CD4-positive, alpha-beta T cell treated with Interleukin-4 for 4 hours (primary cell): ENCODE results near the gene MYO18B.

Experiments
- DNase-seq: peaks from one replicate; pipeline ENCODE4 v3.0.0-alpha.2; 2020

MYO18B gene

DNA sequence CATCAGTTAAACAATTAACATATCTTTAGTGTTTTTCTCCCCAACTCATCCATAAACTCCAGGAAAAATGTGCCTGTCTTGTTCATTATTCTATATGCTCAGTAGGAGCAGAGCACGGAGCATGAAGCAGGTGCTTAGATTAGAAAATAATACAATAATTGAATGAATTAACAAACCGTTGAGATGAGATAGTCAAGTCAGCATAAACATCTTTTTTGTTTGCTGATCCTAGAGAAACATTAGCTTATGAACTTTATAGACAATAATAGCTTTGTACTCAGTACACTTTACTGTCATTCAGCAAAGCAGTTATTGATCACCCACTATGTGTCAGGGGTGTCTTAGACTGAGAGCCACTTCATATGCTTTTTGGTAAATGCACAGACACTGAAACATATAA is 322.1 kb downstream of the MYO18B start:
- no peak for DNase-seq

DNA sequence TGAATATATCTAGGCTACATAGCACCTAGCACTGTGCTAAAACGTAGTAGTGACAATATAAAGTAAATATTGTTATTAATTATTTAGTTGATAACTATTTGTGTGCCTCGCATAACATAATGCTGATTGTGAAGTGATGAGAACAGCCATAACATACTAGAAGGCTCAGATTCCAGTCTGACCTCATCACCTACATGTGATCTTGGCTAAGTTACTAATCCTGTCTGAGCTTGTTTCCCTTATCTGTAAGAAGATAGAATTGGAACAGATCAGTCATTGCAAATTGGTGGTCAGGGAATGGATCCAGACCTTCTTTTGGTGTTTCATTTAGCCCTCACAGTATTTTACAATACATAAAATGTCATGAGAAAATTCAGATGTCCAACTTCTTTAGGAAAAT is 323.9 kb downstream of the MYO18B start:
- DNase-seq, result no peak

DNA sequence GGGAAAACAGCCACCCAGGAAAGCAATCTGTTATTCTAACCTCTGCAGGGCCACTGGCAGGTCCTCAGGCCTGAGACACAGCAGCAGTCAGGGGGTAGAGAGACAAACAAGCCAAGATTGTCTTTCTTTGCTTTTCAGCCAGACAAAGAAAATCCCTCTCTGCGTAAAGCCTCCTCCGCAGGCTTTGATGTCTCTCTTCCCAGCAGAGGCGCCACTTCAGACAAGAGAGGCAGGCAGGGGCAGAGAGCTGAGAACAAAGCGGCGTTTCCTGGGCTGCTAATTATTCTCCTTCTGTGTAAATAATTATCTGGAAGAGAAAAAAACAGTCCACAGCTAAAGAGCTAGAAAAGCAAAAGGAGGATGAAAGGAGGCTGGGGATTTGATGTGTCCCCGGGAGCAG is 324.5 kb downstream of the MYO18B start:
- DNase-seq, result no peak

DNA sequence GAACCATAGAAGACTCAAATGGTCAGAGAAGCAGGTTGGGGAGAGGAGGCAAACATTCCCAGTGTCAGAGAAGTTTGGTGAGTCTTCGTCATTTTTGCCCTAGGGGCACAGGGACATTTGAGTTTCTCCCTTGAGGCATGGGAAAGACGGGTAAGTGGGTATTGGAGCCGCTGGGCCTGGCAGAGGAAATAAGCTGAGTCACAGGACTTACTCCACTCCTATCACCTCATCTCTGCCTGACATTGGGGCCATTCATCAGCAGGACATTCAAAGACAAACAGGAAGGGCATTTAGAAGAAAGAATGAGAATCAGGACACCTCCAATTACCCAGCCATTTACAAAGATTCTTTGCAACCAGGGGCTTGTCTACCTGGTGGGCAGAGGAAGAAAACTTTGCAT is 326.6 kb downstream of the MYO18B start:
- no peak for DNase-seq

DNA sequence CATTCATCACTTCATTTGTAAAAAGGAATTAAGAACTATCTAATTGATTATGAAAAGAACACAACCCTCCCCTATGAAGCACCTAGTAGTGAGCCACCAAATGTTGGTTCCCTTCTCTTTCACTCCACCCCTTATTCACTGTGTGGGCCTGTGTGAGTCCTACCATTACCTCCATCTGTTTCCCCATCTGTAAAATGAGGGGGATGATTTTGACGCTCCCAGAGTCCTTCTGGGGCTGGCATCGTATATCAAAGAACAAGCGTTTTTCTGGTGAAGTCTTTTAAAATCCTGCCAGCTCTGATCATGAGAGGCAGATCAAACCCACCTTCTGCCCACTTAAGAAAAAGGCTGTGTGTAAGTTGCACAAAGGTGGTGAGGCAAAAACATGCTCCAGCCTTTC is 330.6 kb downstream of the MYO18B start:
- no peak for DNase-seq

DNA sequence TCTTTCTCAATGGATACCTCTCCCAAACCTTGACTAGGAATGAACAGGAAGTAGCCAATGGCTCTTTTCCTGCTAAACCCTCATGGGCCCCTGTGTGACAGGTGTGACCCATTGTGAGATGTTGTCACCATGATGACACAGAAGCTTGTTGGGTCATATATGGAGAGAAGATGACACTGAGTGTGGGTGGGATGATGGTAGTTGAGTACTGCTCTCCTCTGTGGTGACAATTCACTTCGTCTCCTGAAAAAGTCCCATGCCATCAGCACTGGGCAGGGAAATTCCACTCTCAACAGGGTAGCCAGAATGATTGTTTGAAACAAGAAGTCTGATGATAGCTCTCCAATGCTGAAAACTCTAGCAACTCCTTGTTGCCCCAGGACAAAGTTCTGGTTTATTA is 333.3 kb downstream of the MYO18B start:
- no peak for DNase-seq

DNA sequence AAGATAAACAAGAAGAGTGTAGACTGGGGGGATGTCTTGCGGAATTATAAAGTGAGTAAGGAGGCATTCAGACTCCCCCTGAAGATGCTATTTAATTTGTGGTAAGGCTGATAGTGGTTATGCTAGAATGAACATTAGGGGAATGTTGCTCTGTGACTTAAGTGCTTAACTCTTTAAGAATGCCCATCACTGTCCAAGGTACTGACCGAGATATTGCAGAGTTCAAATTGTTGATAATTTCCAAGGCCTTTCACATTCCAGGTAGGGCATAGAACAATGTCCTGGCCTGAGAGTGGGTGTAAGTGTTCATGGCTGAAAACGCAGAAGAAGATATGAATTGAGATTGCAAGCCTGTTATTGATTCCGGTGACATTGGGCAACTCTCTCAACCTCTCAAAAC is 337.0 kb downstream of the MYO18B start:
- no peak for DNase-seq
